ENCODE data around the gene ATP6V0D1.

ATP6V0D1 gene

GRCh38 chr16:67445913-67446907, 34.7 kb downstream of the ATP6V0D1 start:
- no peak for DNase-seq (ENCODE audit: low read depth in 3 of 3)

- DNase-seq (ENCODE audit: low read depth in 3 of 3) = no peak
These were observed 35.5 kb downstream of the ATP6V0D1 start for GRCh38 chr16:67445441-67445912.

- no peak for DNase-seq (ENCODE audit: low read depth in 3 of 3)
These were observed 35.9 kb downstream of the ATP6V0D1 start for GRCh38 chr16:67445126-67445426.

GRCh38 chr16:67444259-67445125, 36.5 kb downstream of the ATP6V0D1 start:
- no peak for DNase-seq (ENCODE audit: low read depth in 3 of 3)

- DNase-seq (ENCODE audit: low read depth in 3 of 3) = no peak
These were observed 37.7 kb downstream of the ATP6V0D1 start for GRCh38 chr16:67443265-67443664.

- no peak for DNase-seq (ENCODE audit: low read depth in 3 of 3)
These were observed 38.2 kb downstream of the ATP6V0D1 start for GRCh38 chr16:67442581-67443255.

- DNase-seq (ENCODE audit: low read depth in 3 of 3) = no peak
These were observed 39.0 kb downstream of the ATP6V0D1 start for GRCh38 chr16:67441907-67442306.

- no peak for DNase-seq (ENCODE audit: low read depth in 3 of 3)
These were observed 39.6 kb downstream of the ATP6V0D1 start for GRCh38 chr16:67441271-67441753.

- DNase-seq (ENCODE audit: low read depth in 3 of 3) = no peak
These were observed 42.0 kb downstream of the ATP6V0D1 start for GRCh38 chr16:67438824-67439393.

- DNase-seq (ENCODE audit: low read depth in 3 of 3) = no peak
These were observed 42.7 kb downstream of the ATP6V0D1 start for GRCh38 chr16:67438098-67438791.

GRCh38 chr16:67437513-67437912, 43.4 kb downstream of the ATP6V0D1 start:
- no peak for DNase-seq (ENCODE audit: low read depth in 3 of 3)

- DNase-seq (ENCODE audit: low read depth in 3 of 3) = no peak
These were observed 44.2 kb downstream of the ATP6V0D1 start for GRCh38 chr16:67436640-67437193.

- DNase-seq (ENCODE audit: low read depth in 3 of 3) = no peak
These were observed 45.2 kb downstream of the ATP6V0D1 start for GRCh38 chr16:67435758-67436164.

GRCh38 chr16:67433131-67433719, 47.7 kb downstream of the ATP6V0D1 start:
- DNase-seq (ENCODE audit: low read depth in 3 of 3) = no peak

- no peak for DNase-seq (ENCODE audit: low read depth in 3 of 3)
These were observed 48.5 kb downstream of the ATP6V0D1 start for GRCh38 chr16:67432506-67432890.

- DNase-seq (ENCODE audit: low read depth in 3 of 3) = no peak
These were observed 49.0 kb downstream of the ATP6V0D1 start for GRCh38 chr16:67431775-67432505.

- no peak for DNase-seq (ENCODE audit: low read depth in 3 of 3)
These were observed 49.8 kb downstream of the ATP6V0D1 start, which contains the start of gene HSD11B2 for GRCh38 chr16:67430977-67431774. Gene HSD11B2 (plus strand): TSS chr16:67431121. CDS start chr16:67431249, 128 bp downstream.

GRCh38 chr16:67430504-67430976, 50.4 kb downstream of the ATP6V0D1 start:
- no peak for DNase-seq (ENCODE audit: low read depth in 3 of 3)
